IMR-90 (cell line): ENCODE data around the gene PFKFB1. TPM values are rescaled to one million over a fixed set of nuclear protein-coding genes. Genes with fewer than 3 reads are reported as not detected.

ENCODE experiments used
- ATAC-seq: fragments of 200-7000 bp; cut with Tn5 transposase; 2 replicates; pipeline ENCODE4 v1.9.1; 2020; ENCODE audit warnings: low read depth, mild to moderate bottlenecking, moderate library complexity
- BruUV-seq: library from RNA; stranded (reverse); fragments of 400-500 nt; replicated peaks from 2 replicates; lab custom pipeline; 2021; lab: Mats Ljungman, UMichigan
- CTCF ChIA-PET: fragments of 300-600 bp; formaldehyde crosslinking; extraction: SDS; loops from one replicate; lab custom pipeline; 2021; ENCODE audit warnings: antibody characterized with exemption; lab: Yijun Ruan, JAX
- POLR2A ChIA-PET: fragments of 300-600 bp; sonication (Branson Sonifier 250); formaldehyde crosslinking; loops from one replicate; lab custom pipeline; 2022; ENCODE audit warnings: antibody characterized with exemption; ENCODE audit not compliant: unreplicated experiment; lab: Charles Lee
- DNase-seq: peaks from one replicate; pipeline ENCODE4 v3.0.0; 2013
- H2AFZ ChIP-seq: replicated peaks from 2 replicates; pipeline ENCODE3; 2013; ENCODE audit warnings: low read length, mild to moderate bottlenecking; ENCODE audit not compliant: poor library complexity
- H2AK5ac ChIP-seq: 2 replicates; pipeline ENCODE4 v1.6.1; 2013; ENCODE audit warnings: low read depth, low read length, inconsistent platforms
- H2AK9ac ChIP-seq: replicated peaks from 2 replicates; pipeline ENCODE3; 2013; ENCODE audit warnings: mild to moderate bottlenecking, low read depth, low read length, moderate library complexity; ENCODE audit not compliant: poor library complexity
- H2BK120ac ChIP-seq: 2 replicates; pipeline ENCODE4 v1.6.1; 2013; ENCODE audit warnings: low read depth, low read length, inconsistent platforms
- H2BK15ac ChIP-seq: 3 replicates; pipeline ENCODE4 v1.6.1; 2013; ENCODE audit warnings: low read depth, low read length, inconsistent platforms
- H2BK20ac ChIP-seq: 2 replicates; pipeline ENCODE4 v1.6.1; 2013; ENCODE audit warnings: low read depth, mild to moderate bottlenecking, inconsistent platforms, low read length, moderate library complexity
- H2BK5ac ChIP-seq: 2 replicates; pipeline ENCODE4 v1.6.1; 2013; ENCODE audit warnings: mild to moderate bottlenecking, low read depth, low read length, inconsistent platforms; ENCODE audit not compliant: poor library complexity, severe bottlenecking
- H3K14ac ChIP-seq: replicated peaks from 2 replicates; pipeline ENCODE4 v1.6.1; 2013; ENCODE audit warnings: low read depth, low read length, inconsistent platforms
- H3K18ac ChIP-seq: 2 replicates; pipeline ENCODE4 v1.6.1; 2013; ENCODE audit warnings: low read depth, low read length, control low read depth
- H3K23ac ChIP-seq: 2 replicates; pipeline ENCODE4 v1.6.1; 2013; ENCODE audit warnings: low read depth, low read length, inconsistent platforms
- H3K27ac ChIP-seq: 2 replicates; pipeline ENCODE4 v1.5.1; 2013; ENCODE audit warnings: mild to moderate bottlenecking, control low read depth, low read length; ENCODE audit not compliant: insufficient read depth
- H3K27me3 ChIP-seq: 2 replicates; pipeline ENCODE4 v1.6.1; 2013; ENCODE audit warnings: low read length; ENCODE audit not compliant: control insufficient read depth, insufficient read depth
- H3K36me3 ChIP-seq: 2 replicates; pipeline ENCODE4 v1.6.1; 2013; ENCODE audit warnings: low read length, mixed read lengths; ENCODE audit not compliant: control insufficient read depth, insufficient read depth
- H3K4ac ChIP-seq: 2 replicates; pipeline ENCODE4 v1.6.1; 2013; ENCODE audit warnings: low read depth, low read length, inconsistent platforms
- H3K4me1 ChIP-seq: 2 replicates; pipeline ENCODE4 v1.6.1; 2013; ENCODE audit warnings: low read length, mixed read lengths; ENCODE audit not compliant: control insufficient read depth, insufficient read depth
- H3K4me2 ChIP-seq: 2 replicates; pipeline ENCODE4 v1.6.1; 2013; ENCODE audit warnings: low read depth, mild to moderate bottlenecking, control low read depth, low read length, moderate library complexity
- H3K4me3 ChIP-seq: 2 replicates; pipeline ENCODE4 v1.5.1; 2013; ENCODE audit warnings: low read depth, mild to moderate bottlenecking, control low read depth, low read length, moderate library complexity; ENCODE audit not compliant: insufficient read depth
- H3K56ac ChIP-seq: 2 replicates; pipeline ENCODE4 v1.6.1; 2013; ENCODE audit warnings: low read length, inconsistent platforms; ENCODE audit not compliant: insufficient read depth; ENCODE audit errors: extremely low read depth
- H3K79me1 ChIP-seq, 2 experiments: 2 replicates each; pipeline ENCODE4 v1.6.1; 2013; ENCODE audit warnings: low read length in 2 of 2, inconsistent platforms in 1 of 2, low read depth in 1 of 2
- H3K9ac ChIP-seq: 2 replicates; pipeline ENCODE4 v1.6.1; 2013; ENCODE audit warnings: low read depth, low read length, control low read depth
- H3K9me1 ChIP-seq: 2 replicates; pipeline ENCODE4 v1.6.1; 2013; ENCODE audit warnings: low read length, inconsistent platforms; ENCODE audit not compliant: insufficient read depth
- H3K9me3 ChIP-seq: 2 replicates; pipeline ENCODE4 v1.6.1; 2013; ENCODE audit warnings: low read length; ENCODE audit not compliant: control insufficient read depth, insufficient read depth
- H4K20me1 ChIP-seq: 2 replicates; pipeline ENCODE4 v1.6.1; 2013; ENCODE audit warnings: low read length, inconsistent platforms; ENCODE audit not compliant: insufficient read depth
- H4K5ac ChIP-seq: 2 replicates; pipeline ENCODE4 v1.6.1; 2013; ENCODE audit warnings: mild to moderate bottlenecking, low read depth, low read length, control low read depth
- H4K8ac ChIP-seq, 2 experiments: 2 replicates each; pipeline ENCODE4 v1.6.1; 2013; ENCODE audit warnings: low read depth in 2 of 2, low read length in 2 of 2, control low read depth in 1 of 2, inconsistent platforms in 1 of 2
- H4K91ac ChIP-seq: 2 replicates; pipeline ENCODE4 v1.6.1; 2013; ENCODE audit warnings: low read depth, low read length, inconsistent platforms; ENCODE audit not compliant: insufficient read depth
- NFE2L2 ChIP-seq: fragments of 150-350 bp; IDR thresholded peaks from 2 replicates; pipeline ENCODE4 v1.6.1; 2016; ENCODE audit warnings: low read depth, mild to moderate bottlenecking, low read length
- POLR2A ChIP-seq: IDR thresholded peaks from 2 replicates; pipeline ENCODE4 v1.6.1; 2012; ENCODE audit warnings: mild to moderate bottlenecking, low read depth, low read length
- RCOR1 ChIP-seq: IDR thresholded peaks from 2 replicates; pipeline ENCODE4 v1.6.1; 2012; ENCODE audit warnings: mild to moderate bottlenecking, low read length, improper control_type of control experiment; ENCODE audit not compliant: insufficient replicate concordance
- dilution Hi-C: fragments of 300-500 bp; cut with HindIII; formaldehyde crosslinking; loops from one replicate; pipeline ENCODE4 v1.14.3; 2018; ENCODE audit warnings: low sequenced_read_pairs; ENCODE audit not compliant: unreplicated experiment
- in situ Hi-C: fragments of 300-500 bp; cut with MboI; formaldehyde crosslinking; loops from 3 replicates; pipeline ENCODE4 v1.14.3; 2019; ENCODE audit warnings: low sequenced_read_pairs, inconsistent platforms, mixed read lengths
- intact Hi-C: fragments of 100-400 bp; cut with micrococcal nuclease; formaldehyde crosslinking; loops from 2 replicates; pipeline ENCODE4 v1.10.0; 2022
- polyA plus RNA-seq, 3 experiments: library from polyadenylated mRNA; depleted of rRNA; stranded (reverse); fragments of >200 nt; gene quantifications; 2 replicates each; pipeline ENCODE4 v1.2.3, GENCODE V29; 2012; ENCODE audit warnings: low replicate concordance in 1 of 3
- total RNA-seq: library from RNA; depleted of rRNA; stranded (reverse); fragments of >200 nt; gene quantifications from 2 replicates; pipeline ENCODE4 v1.2.3, GENCODE V29; 2012
- TF ChIP-seq, protein P1 (sequence below): fragments of 150-350 bp; IDR thresholded peaks from 2 replicates; pipeline ENCODE4 v1.6.1; 2016; ENCODE audit warnings: low read depth, mild to moderate bottlenecking, low read length, moderate library complexity, borderline replicate concordance

PFKFB1 gene
- total and polyA plus RNA-seq, 2 of the 4 experiments (the other 2 are of a cell fraction), result under 0.01 to 0.15 TPM

DNA sequence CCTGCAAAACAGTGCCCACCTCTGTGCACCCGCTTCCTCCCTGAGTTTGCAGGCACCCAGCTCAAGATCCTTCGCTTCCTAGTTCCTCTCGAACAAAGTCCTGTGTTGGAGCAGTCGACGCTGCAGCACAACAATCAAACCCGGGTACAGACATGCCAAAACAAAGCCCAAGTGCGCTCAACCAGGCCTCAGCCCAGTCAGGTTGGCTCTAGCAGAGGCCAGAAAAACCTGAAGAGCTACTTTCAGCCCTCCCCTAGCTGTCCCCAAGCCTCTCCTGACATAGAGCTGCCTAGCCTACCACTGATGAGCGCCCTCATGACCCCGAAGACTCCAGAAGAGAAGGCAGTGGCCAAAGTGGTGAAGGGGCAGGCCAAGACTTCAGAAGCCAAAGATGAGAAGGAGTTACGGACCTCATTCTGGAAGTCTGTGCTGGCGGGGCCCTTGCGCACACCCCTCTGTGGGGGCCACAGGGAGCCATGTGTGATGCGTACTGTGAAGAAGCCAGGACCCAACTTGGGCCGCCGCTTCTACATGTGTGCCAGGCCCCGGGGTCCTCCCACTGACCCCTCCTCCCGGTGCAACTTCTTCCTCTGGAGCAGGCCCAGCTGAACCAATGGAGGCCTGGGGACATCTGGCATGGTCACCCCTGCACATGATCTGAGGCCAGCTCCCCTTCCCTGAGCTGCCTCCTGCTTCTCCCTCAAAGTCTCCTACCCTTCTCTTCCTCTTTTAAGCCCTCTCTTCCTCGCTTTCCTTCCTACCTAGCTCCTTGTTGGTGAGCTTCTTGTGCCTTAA is 13.0 kb upstream of the PFKFB1 start (continued):
- TF ChIP-seq POLR2A, result no peak

DNA sequence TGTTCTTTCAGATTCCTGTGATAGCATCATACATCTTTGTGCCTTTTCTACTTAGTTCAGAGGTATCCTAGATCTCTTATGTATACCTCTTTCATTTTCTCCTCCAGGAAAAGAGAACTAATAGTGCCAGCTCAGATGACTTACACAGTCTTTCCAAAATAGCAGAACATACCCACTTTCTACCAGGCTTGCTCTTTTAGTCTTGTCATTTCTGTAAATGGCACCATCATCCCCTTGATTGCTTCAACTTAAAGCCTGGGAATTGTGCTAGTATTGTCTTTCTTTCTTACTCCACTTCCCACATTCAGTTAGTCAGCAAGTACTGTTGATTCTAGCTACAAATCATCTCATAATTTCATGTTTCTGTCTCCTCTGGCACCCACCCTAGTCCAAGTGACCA is 11.3 kb upstream of the PFKFB1 start:
- H3K9me1 ChIP-seq, result peaks cover 3% of the 10 kb centered on the region
- no peak overlapping the region for H3K18ac ChIP-seq
- ChIA-PET POLR2A (no interaction called here), CTCF (no interaction called here)
- intact Hi-C loops, result no loop called here
- ATAC-seq (no peak), DNase-seq (no peak)
- H2BK5ac ChIP-seq, result no peak overlapping the region
- BruUV-seq, result no TSS peak
- TF ChIP-seq NFE2L2 (no peak), RCOR1 (no peak)
- TF ChIP-seq, protein P1, sequence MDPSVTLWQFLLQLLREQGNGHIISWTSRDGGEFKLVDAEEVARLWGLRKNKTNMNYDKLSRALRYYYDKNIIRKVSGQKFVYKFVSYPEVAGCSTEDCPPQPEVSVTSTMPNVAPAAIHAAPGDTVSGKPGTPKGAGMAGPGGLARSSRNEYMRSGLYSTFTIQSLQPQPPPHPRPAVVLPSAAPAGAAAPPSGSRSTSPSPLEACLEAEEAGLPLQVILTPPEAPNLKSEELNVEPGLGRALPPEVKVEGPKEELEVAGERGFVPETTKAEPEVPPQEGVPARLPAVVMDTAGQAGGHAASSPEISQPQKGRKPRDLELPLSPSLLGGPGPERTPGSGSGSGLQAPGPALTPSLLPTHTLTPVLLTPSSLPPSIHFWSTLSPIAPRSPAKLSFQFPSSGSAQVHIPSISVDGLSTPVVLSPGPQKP, result no peak
- H3K23ac ChIP-seq, result no peak overlapping the region
- H4K5ac ChIP-seq, result no peak overlapping the region
- no peaks in the 10 kb centered on the region for H3K9me3 ChIP-seq
- dilution Hi-C loops, result no loop called here
- peaks cover 4% of the 10 kb centered on the region for H3K4me1 ChIP-seq
- H3K14ac ChIP-seq, result no peak overlapping the region
- H2BK120ac ChIP-seq, result no peak overlapping the region
- H3K27ac ChIP-seq, result no peak overlapping the region
- H3K4ac ChIP-seq, result no peak overlapping the region
- H2BK20ac ChIP-seq, result no peak overlapping the region
- H2AFZ ChIP-seq, result no peak overlapping the region
- no peak overlapping the region for H3K56ac ChIP-seq
- H2BK15ac ChIP-seq, result no peak overlapping the region
- H4K20me1 ChIP-seq, result peaks cover 6% of the 10 kb centered on the region; the same call in 1 of the 2 replicates
- no peak overlapping the region for H3K4me2 ChIP-seq
- no peaks in the 10 kb centered on the region for H3K27me3 ChIP-seq
- H3K36me3 ChIP-seq, result peaks cover 7% of the 10 kb centered on the region
- no peak overlapping the region for H3K9ac ChIP-seq
- no peak overlapping the region for H4K8ac ChIP-seq
- H3K4me3 ChIP-seq, result no peak overlapping the region
- in situ Hi-C loops, result no loop called here
- no peak overlapping the region for H2AK9ac ChIP-seq
- H2AK5ac ChIP-seq, result no peak overlapping the region
- peaks cover 0 to 3% of the 10 kb centered on the region in 2 experiments; a peak in 2 of 4 replicates for H3K79me1 ChIP-seq
- H4K91ac ChIP-seq, result no peak overlapping the region
